Urinary bladder (tissue), 4 donors: ENCODE results near the gene RPL27A. TPM values are rescaled to one million over a fixed set of nuclear protein-coding genes. Genes with fewer than 3 reads are reported as not detected.
A peak's percentile ranks its signal among the peaks of the same experiment; 100 is the strongest.

ENCODE experiments used
- DNase-seq: peaks from one replicate; pipeline ENCODE4 v3.0.0-alpha.2; 2015; ENCODE audit errors: extremely low spot score
- H3K27ac ChIP-seq: one replicate; pipeline ENCODE4 v1.5.1; 2013; ENCODE audit warnings: low read depth, mild to moderate bottlenecking, moderate library complexity
- H3K36me3 ChIP-seq: one replicate; pipeline ENCODE4 v1.6.1; 2013; ENCODE audit warnings: mild to moderate bottlenecking, moderate library complexity; ENCODE audit not compliant: insufficient read depth
- H3K4me1 ChIP-seq: one replicate; pipeline ENCODE4 v1.6.1; 2013; ENCODE audit warnings: mild to moderate bottlenecking, moderate library complexity; ENCODE audit not compliant: insufficient read depth
- H3K4me3 ChIP-seq: one replicate; pipeline ENCODE4 v1.5.1; 2013; ENCODE audit warnings: low read depth, low read length
- WGBS: extraction: QIAGEN DNeasy Blood & Tissue Kit; methylation state at CpG from one replicate; pipeline ENCODE4 v1.1.7; 2013; 5-methylcytosine and 5-hydroxymethylcytosine counted together
- polyA plus RNA-seq: library from polyadenylated mRNA; stranded (reverse); fragments of 200-250 nt; gene quantifications from one replicate; pipeline ENCODE4 v1.2.3, GENCODE V29; 2013
- total RNA-seq: library from RNA; depleted of rRNA; stranded (reverse); fragments of >200 nt; gene quantifications from one replicate; pipeline ENCODE4 v1.2.3, GENCODE V29; 2014
- donor health status: healthy with polysubstance abuse.
- donor health status: healthy.

The RPL27A gene
- total and polyA plus RNA-seq, 2 donors, result 674 to 2,792 TPM

- H3K36me3 ChIP-seq, result no peaks in the 10 kb centered on the region
- WGBS, result 83% methylated on average over 7 of the region's 7 CpGs
- H3K4me3 ChIP-seq, result no peak overlapping the region
- H3K4me1 ChIP-seq, result no peaks in the 10 kb centered on the region
- no peak for DNase-seq
- H3K27ac ChIP-seq, result no peak overlapping the region
Measured at GRCh38 chr11:8724682-8725081, 42.1 kb downstream of the RPL27A start.

GRCh38 chr11:8726395-8726794 is 43.8 kb downstream of the RPL27A start:
- no peak overlapping the region for H3K4me3 ChIP-seq
- H3K4me1 ChIP-seq, result no peaks in the 10 kb centered on the region
- no peaks in the 10 kb centered on the region for H3K36me3 ChIP-seq
- H3K27ac ChIP-seq, result no peak overlapping the region
- 68% methylated on average over 4 of the region's 4 CpGs for WGBS
- no peak for DNase-seq

GRCh38 chr11:8728563-8728962 is 46.0 kb downstream of the RPL27A start:
- no peaks in the 10 kb centered on the region for H3K4me1 ChIP-seq
- no peak overlapping the region for H3K27ac ChIP-seq
- no peak overlapping the region for H3K4me3 ChIP-seq
- no peaks in the 10 kb centered on the region for H3K36me3 ChIP-seq
- DNase-seq, result no peak
- WGBS, result 23% methylated on average over 4 of the region's 4 CpGs

- DNase-seq, result no peak
- Histone ChIP-seq H3K36me3 (no peaks in the 10 kb centered on the region), H3K4me1 (peaks cover 2% of the 10 kb centered on the region), H3K4me3 (no peak overlapping the region), H3K27ac (no peak overlapping the region)
- WGBS, result 60% methylated on average over 6 of the region's 6 CpGs
Measured at GRCh38 chr11:8729067-8729466, 46.5 kb downstream of the RPL27A start.

- Histone ChIP-seq H3K27ac (no peak overlapping the region), H3K4me3 (no peak overlapping the region), H3K36me3 (no peaks in the 10 kb centered on the region), H3K4me1 (peaks cover 2% of the 10 kb centered on the region)
- no peak for DNase-seq
- 87% methylated on average over 38 of the region's 38 CpGs for WGBS
Measured at GRCh38 chr11:8729837-8730696, 47.5 kb downstream of the RPL27A start.

GRCh38 chr11:8730697-8731020 is 48.1 kb downstream of the RPL27A start:
- DNase-seq, result no peak
- Histone ChIP-seq H3K36me3 (no peaks in the 10 kb centered on the region), H3K4me1 (peaks cover 2% of the 10 kb centered on the region), H3K4me3 (no peak overlapping the region), H3K27ac (no peak overlapping the region)
- 96% methylated on average over 23 of the region's 23 CpGs for WGBS

GRCh38 chr11:8731647-8732323 is 49.2 kb downstream of the RPL27A start:
- H3K36me3 ChIP-seq, result no peaks in the 10 kb centered on the region
- H3K4me1 ChIP-seq, result peaks cover 2% of the 10 kb centered on the region
- no peak for DNase-seq
- WGBS, result 70% methylated on average over 3 of the region's 3 CpGs
- H3K4me3 ChIP-seq, result no peak overlapping the region
- H3K27ac ChIP-seq, result no peak overlapping the region

- Histone ChIP-seq H3K27ac (peak overlapping the region; percentile 38), H3K36me3 (no peaks in the 10 kb centered on the region), H3K4me3 (no peak overlapping the region), H3K4me1 (peaks cover 2% of the 10 kb centered on the region)
- WGBS, result 62% methylated on average over 3 of the region's 3 CpGs
- DNase-seq, result no peak
Measured at GRCh38 chr11:8732324-8732670, 49.7 kb downstream of the RPL27A start.

- Histone ChIP-seq H3K4me1 (peaks cover 2% of the 10 kb centered on the region), H3K4me3 (no peak overlapping the region), H3K36me3 (no peaks in the 10 kb centered on the region), H3K27ac (no peak overlapping the region)
- DNase-seq, result no peak
- 33% methylated on average over 7 of the region's 7 CpGs for WGBS
Measured at GRCh38 chr11:8732748-8733241, 50.2 kb downstream of the RPL27A start.

GRCh38 chr11:8733852-8734251 is 51.3 kb downstream of the RPL27A start:
- no peaks in the 10 kb centered on the region for H3K36me3 ChIP-seq
- peaks cover 2% of the 10 kb centered on the region for H3K4me1 ChIP-seq
- 86% methylated on average over 2 of the region's 2 CpGs for WGBS
- H3K27ac ChIP-seq, result no peak overlapping the region
- DNase-seq, result no peak
- no peak overlapping the region for H3K4me3 ChIP-seq

GRCh38 chr11:8735094-8735493 is 52.5 kb downstream of the RPL27A start:
- Histone ChIP-seq H3K27ac (no peak overlapping the region), H3K4me1 (peaks cover 2% of the 10 kb centered on the region), H3K36me3 (no peaks in the 10 kb centered on the region), H3K4me3 (no peak overlapping the region)
- 88% methylated on average over 8 of the region's 8 CpGs for WGBS
- no peak for DNase-seq

GRCh38 chr11:8739309-8739793 is 56.8 kb downstream of the RPL27A start:
- WGBS, result 75% methylated on average over 2 of the region's 2 CpGs
- Histone ChIP-seq H3K36me3 (no peaks in the 10 kb centered on the region), H3K4me1 (no peaks in the 10 kb centered on the region), H3K4me3 (no peak overlapping the region), H3K27ac (no peak overlapping the region)
- no peak for DNase-seq
